H1 (cell line): ENCODE measurements around the gene WDR75. TPM values are rescaled to one million over a fixed set of nuclear protein-coding genes. Genes with fewer than 3 reads are reported as not detected.

Source experiments
- CTCF ChIA-PET: fragments of 300-600 bp; sonication (Branson Sonifier 250); formaldehyde crosslinking; loops from one replicate; lab custom pipeline; 2021; ENCODE audit not compliant: partially characterized antibody; lab: Charles Lee
- POLR2A ChIA-PET: fragments of 300-600 bp; sonication (Branson Sonifier 250); formaldehyde crosslinking; loops from one replicate; lab custom pipeline; 2021; ENCODE audit warnings: inconsistent platforms; ENCODE audit not compliant: partially characterized antibody; lab: Charles Lee
- DNase-seq, 2 experiments: peaks; one replicate each; pipeline versions ENCODE4 v3.0.0 to v3.0.0-alpha.2; 2010 to 2022; ENCODE audit warnings: low spot score in 2 of 2, low read depth in 1 of 2, mixed read lengths in 1 of 2
- FAIRE-seq: peaks from 2 replicates; lab custom pipeline; 2011; peaks lifted over from hg19 to GRCh38; lab: Jason Lieb, UNC
- H2AFZ ChIP-seq: 2 replicates; pipeline ENCODE4 v1.8.1; 2012; ENCODE audit warnings: low read length, inconsistent platforms
- H2AK5ac ChIP-seq: 2 replicates; pipeline ENCODE4 v1.6.1; 2013; ENCODE audit warnings: low read depth, low read length
- H2BK120ac ChIP-seq: replicated peaks from 2 replicates; pipeline ENCODE3; 2013; ENCODE audit warnings: low read depth, low read length, inconsistent platforms
- H2BK12ac ChIP-seq: 2 replicates; pipeline ENCODE4 v1.6.1; 2013; ENCODE audit warnings: low read depth, low read length
- H2BK15ac ChIP-seq: 2 replicates; pipeline ENCODE4 v1.6.1; 2013; ENCODE audit warnings: low read length
- H2BK20ac ChIP-seq: 2 replicates; pipeline ENCODE4 v1.6.1; 2013; ENCODE audit warnings: low read length
- H2BK5ac ChIP-seq: 2 replicates; pipeline ENCODE4 v1.6.1; 2013; ENCODE audit warnings: low read depth, low read length
- H3K14ac ChIP-seq: 2 replicates; pipeline ENCODE4 v1.6.1; 2013; ENCODE audit warnings: inconsistent platforms; ENCODE audit not compliant: insufficient read length
- H3K18ac ChIP-seq: 2 replicates; pipeline ENCODE4 v1.6.1; 2013; ENCODE audit warnings: low read length; ENCODE audit errors: extremely low read depth
- H3K23ac ChIP-seq: 2 replicates; pipeline ENCODE4 v1.6.1; 2013; ENCODE audit warnings: inconsistent platforms; ENCODE audit not compliant: insufficient read length
- H3K23me2 ChIP-seq: 2 replicates; pipeline ENCODE4 v1.6.1; 2013; ENCODE audit warnings: low read depth, low read length
- H3K27ac ChIP-seq: 2 replicates; pipeline ENCODE4 v1.6.1; 2011; ENCODE audit warnings: low read depth, low read length, inconsistent platforms
- H3K27me3 ChIP-seq, 4 experiments: replicated peaks in 1 of 4; 1 replicate in 1 of 4; 2 replicates in 3 of 4; pipeline versions ENCODE4 v1.6.1 to v1.8.1; 2011 to 2013; ENCODE audit warnings: low read length in 3 of 4, mild to moderate bottlenecking in 3 of 4, inconsistent platforms in 2 of 4, mixed read lengths in 2 of 4, moderate library complexity in 1 of 4; ENCODE audit not compliant: control insufficient read depth in 3 of 4, insufficient read depth in 3 of 4; ENCODE audit errors: extremely low read depth in 1 of 4
- H3K36me3 ChIP-seq, 4 experiments: 2 replicates each; pipeline versions ENCODE4 v1.6.1 to v1.8.1; 2011 to 2013; ENCODE audit warnings: mild to moderate bottlenecking in 4 of 4, low read length in 3 of 4, moderate library complexity in 2 of 4, control low read depth in 1 of 4, inconsistent platforms in 1 of 4; ENCODE audit not compliant: insufficient read depth in 4 of 4, control insufficient read depth in 2 of 4
- H3K4ac ChIP-seq: replicated peaks from 2 replicates; pipeline ENCODE3; 2013; ENCODE audit warnings: low read length, low read depth, mixed read lengths, inconsistent platforms; ENCODE audit not compliant: insufficient read length
- H3K4me1 ChIP-seq, 4 experiments: replicated peaks in 1 of 4; 1 replicate in 1 of 4; 2 replicates in 3 of 4; pipeline versions ENCODE4 v1.6.1 to v1.8.1; 2011 to 2013; ENCODE audit warnings: low read length in 3 of 4, inconsistent platforms in 2 of 4, mixed read lengths in 1 of 4; ENCODE audit not compliant: insufficient read depth in 4 of 4, control insufficient read depth in 3 of 4
- H3K4me2 ChIP-seq, 2 experiments: 2 replicates each; pipeline versions ENCODE4 v1.6.1 to v1.8.1; 2011 to 2013; ENCODE audit warnings: low read depth in 2 of 2, low read length in 2 of 2, control low read depth in 1 of 2, inconsistent platforms in 1 of 2, mild to moderate bottlenecking in 1 of 2; ENCODE audit not compliant: insufficient read depth in 1 of 2
- H3K4me3 ChIP-seq, 4 experiments: fragments of 200-600, 300-600 bp in 1 of 4; sonication (generic), shearing (Covaris generic), sonication (Bioruptor Twin) in 1 of 4; 2 replicates each; pipeline versions ENCODE4 v1.5.1 to v1.8.1; 2011 to 2016; ENCODE audit warnings: low read length in 4 of 4, low read depth in 3 of 4, control low read depth in 2 of 4, inconsistent platforms in 2 of 4, mild to moderate bottlenecking in 2 of 4, mixed read lengths in 1 of 4, moderate library complexity in 1 of 4; ENCODE audit not compliant: insufficient read depth in 2 of 4; ENCODE audit errors: extremely low read depth in 1 of 4
- H3K56ac ChIP-seq: replicated peaks from 2 replicates; pipeline ENCODE3; 2013; ENCODE audit warnings: low read depth, mild to moderate bottlenecking, mixed read lengths, low read length, inconsistent platforms; ENCODE audit not compliant: insufficient read length
- H3K79me1 ChIP-seq: 2 replicates; pipeline ENCODE4 v1.6.1; 2013; ENCODE audit warnings: low read depth, low read length, control low read depth
- H3K79me2 ChIP-seq, 2 experiments: 2 replicates each; pipeline versions ENCODE4 v1.6.1 to v1.8.1; 2012 to 2013; ENCODE audit warnings: low read length in 2 of 2, mild to moderate bottlenecking in 2 of 2, inconsistent platforms in 1 of 2; ENCODE audit not compliant: insufficient read depth in 2 of 2, control insufficient read depth in 1 of 2
- H3K9ac ChIP-seq, 4 experiments: replicated peaks in 1 of 4; 1 replicate in 1 of 4; 2 replicates in 3 of 4; pipeline versions ENCODE4 v1.6.1 to v1.8.1; 2011 to 2013; ENCODE audit warnings: low read depth in 3 of 4, low read length in 3 of 4, control low read depth in 2 of 4, mild to moderate bottlenecking in 2 of 4, moderate library complexity in 2 of 4, inconsistent platforms in 1 of 4; ENCODE audit errors: extremely low read depth in 1 of 4
- H3K9me3 ChIP-seq, 2 experiments: 2 replicates each; pipeline versions ENCODE4 v1.6.1 to v1.8.1; 2012 to 2013; ENCODE audit warnings: mild to moderate bottlenecking in 2 of 2, moderate library complexity in 2 of 2, control low read depth in 1 of 2, inconsistent platforms in 1 of 2, low read depth in 1 of 2, low read length in 1 of 2, mixed read lengths in 1 of 2; ENCODE audit not compliant: insufficient read depth in 2 of 2
- H4K20me1 ChIP-seq, 2 experiments: replicated peaks in 1 of 2; 2 replicates each; pipeline versions ENCODE3 to v1.8.1; 2011 to 2013; ENCODE audit warnings: inconsistent platforms in 2 of 2, low read length in 2 of 2, mild to moderate bottlenecking in 1 of 2; ENCODE audit not compliant: insufficient read depth in 2 of 2, control insufficient read depth in 1 of 2
- H4K5ac ChIP-seq: 2 replicates; pipeline ENCODE4 v1.6.1; 2013; ENCODE audit warnings: low read length, low read depth, mixed read lengths, inconsistent platforms; ENCODE audit not compliant: insufficient read length
- H4K8ac ChIP-seq: 2 replicates; pipeline ENCODE4 v1.8.0; 2013; ENCODE audit warnings: mild to moderate bottlenecking, moderate library complexity, low read length, inconsistent platforms; ENCODE audit not compliant: insufficient read depth; ENCODE audit errors: extremely low read depth
- H4K91ac ChIP-seq: replicated peaks from 2 replicates; pipeline ENCODE3; 2013; ENCODE audit warnings: low read length, mixed read lengths, inconsistent platforms; ENCODE audit not compliant: insufficient read length
- BACH1 ChIP-seq: IDR thresholded peaks from 2 replicates; pipeline ENCODE4 v1.6.1; 2012; ENCODE audit warnings: low read length, improper control_type of control experiment
- CBX5 ChIP-seq: fragments of 300-800, 300-1000 bp; sonication (generic); IDR thresholded peaks from 2 replicates; pipeline ENCODE4 v1.7.1; 2016; ENCODE audit warnings: antibody characterized with exemption, low read length, low read depth
- CTBP2 ChIP-seq: IDR thresholded peaks from 2 replicates; pipeline ENCODE4 v1.7.0; 2011; ENCODE audit warnings: borderline replicate concordance, mild to moderate bottlenecking, moderate library complexity, mixed read lengths, low read length; ENCODE audit not compliant: insufficient read depth, insufficient read length
- EGR1 ChIP-seq: IDR thresholded peaks from 2 replicates; pipeline ENCODE4 v1.6.1; 2011; ENCODE audit warnings: low read depth, low read length, borderline replicate concordance
- KDM5A ChIP-seq: fragments of 200-600 bp; IDR thresholded peaks from 2 replicates; pipeline ENCODE4 v1.7.1; 2012; ENCODE audit warnings: mild to moderate bottlenecking, low read length, inconsistent platforms, mixed read lengths
- RBBP5 ChIP-seq: IDR thresholded peaks from 2 replicates; pipeline ENCODE4 v1.7.1; 2012; ENCODE audit warnings: low read depth, mild to moderate bottlenecking, inconsistent platforms, low read length, moderate library complexity, borderline replicate concordance
- ZNF274 ChIP-seq: IDR thresholded peaks from 2 replicates; pipeline ENCODE4 v1.7.0; 2012; ENCODE audit warnings: low read length, borderline replicate concordance; ENCODE audit errors: extremely low read depth
- WGBS, 2 experiments: shearing (Covaris generic) in 1 of 2; methylation state at CpG; one replicate each; pipeline versions ENCODE4 v1.1.6 to v1.1.7; 2013 to 2015; ENCODE audit warnings: low lambda C conversion rate in 2 of 2, mixed read lengths in 2 of 2, inconsistent platforms in 1 of 2, low coverage in 1 of 2, missing lambda C conversion rate in 1 of 2; ENCODE audit not compliant: insufficient replicate concordance in 2 of 2, insufficient coverage in 1 of 2, insufficient read length in 1 of 2; ENCODE audit errors: extremely low coverage in 1 of 2, missing lambda C conversion rate in 1 of 2; 5-methylcytosine and 5-hydroxymethylcytosine counted together
- polyA plus RNA-seq, 7 experiments: library from polyadenylated mRNA; depleted of rRNA in 3 of 7; stranded (reverse) in 5 of 7; unstranded in 2 of 7; fragments of >200 nt in 5 of 7; fragments of 200-250 nt in 2 of 7; gene quantifications; 1 replicate in 5 of 7; 2 replicates in 1 of 7; 4 replicates in 1 of 7; pipeline versions ENCODE4 v1.2.1 to v1.2.3, GENCODE V29; 2011 to 2013; ENCODE audit warnings: missing spikeins in 2 of 7, mixed read lengths in 2 of 7
- total RNA-seq: library from RNA; stranded (reverse); fragmentation: NEBNext Ultra II Directional; extraction: Animal tissue kit (Norgen Biotek cat#: 25700); gene quantifications from 2 replicates; pipeline ENCODE4 v1.2.1, GENCODE V29; 2021

WDR75 gene
- total and polyA plus RNA-seq, 2 of the 8 experiments (the other 6 are each of a cell fraction or from before 2014, with no cell fraction given), result 26.9 to 77.1 TPM

DNA sequence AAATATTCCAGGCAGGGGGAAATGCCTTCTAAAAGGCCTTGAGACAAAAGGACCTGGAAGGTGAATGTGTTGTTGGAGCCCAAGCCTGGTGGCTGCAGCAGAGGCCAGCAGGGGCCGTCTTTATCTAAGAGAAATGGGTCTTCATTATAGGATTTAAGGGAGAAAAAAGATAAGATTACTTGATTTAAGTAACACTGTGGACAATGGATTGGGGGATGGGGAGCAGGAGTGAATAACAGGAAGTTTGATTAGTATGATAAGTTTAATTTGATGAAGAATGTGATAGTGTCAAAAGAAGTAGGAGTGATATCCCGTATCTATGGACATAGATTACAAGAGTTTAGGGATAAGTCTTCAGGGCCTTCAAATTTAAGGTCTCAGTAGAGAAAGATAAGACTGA, 64.2 kb downstream of the WDR75 start:
- FAIRE-seq (no peak), DNase-seq (no peak)
- H2BK12ac ChIP-seq, result no peak overlapping the region
- no peaks in the 10 kb centered on the region for H3K36me3 ChIP-seq
- H3K14ac ChIP-seq, result no peak overlapping the region
- no peak overlapping the region for H3K4me2 ChIP-seq
- H3K4me1 ChIP-seq, result no peaks in the 10 kb centered on the region
- H2BK5ac ChIP-seq, result no peak overlapping the region
- no peak overlapping the region for H3K23ac ChIP-seq
- no peaks in the 10 kb centered on the region; a peak in 1 of 4 replicates for H3K9me3 ChIP-seq
- no peak overlapping the region for H3K4ac ChIP-seq
- H4K20me1 ChIP-seq, result no peaks in the 10 kb centered on the region
- no peaks in the 10 kb centered on the region for H3K79me2 ChIP-seq
- H3K79me1 ChIP-seq, result no peaks in the 10 kb centered on the region
- H4K5ac ChIP-seq, result no peak overlapping the region
- no peak overlapping the region for H4K8ac ChIP-seq
- no peak overlapping the region for H2AFZ ChIP-seq
- no peak overlapping the region for H2BK20ac ChIP-seq
- no peaks in the 10 kb centered on the region for H3K23me2 ChIP-seq
- no peak overlapping the region for H2BK120ac ChIP-seq
- no peak for TF ChIP-seq EGR1
- no peak for TF ChIP-seq CTBP2
- TF ChIP-seq KDM5A, result no peak
- no peak for TF ChIP-seq ZNF274
- TF ChIP-seq BACH1, result no peak
- no peak for TF ChIP-seq RBBP5
- TF ChIP-seq CBX5, result no peak
- 93% methylated on average over 2 of the region's 2 CpGs; no CpG with 5 or more reads in 1 of the 2 experiments for WGBS, 2 experiments
- H3K27me3 ChIP-seq, result no peaks in the 10 kb centered on the region
- H2AK5ac ChIP-seq, result no peak overlapping the region
- H3K56ac ChIP-seq, result peak overlapping the region; percentile 6
- ChIA-PET POLR2A (no interaction called here), CTCF (no interaction called here)
- no peak overlapping the region for H3K27ac ChIP-seq
- no peak overlapping the region for H4K91ac ChIP-seq
- H3K18ac ChIP-seq, result no peak overlapping the region
- H3K4me3 ChIP-seq, result no peak overlapping the region
- H3K9ac ChIP-seq, result no peak overlapping the region
- no peak overlapping the region for H2BK15ac ChIP-seq
